WTC11 (cell line): ENCODE data around the gene TTLL10.

Experiments
- NR2C2 ChIP-seq: sonication (generic); formaldehyde crosslinking; IDR thresholded peaks from 2 replicates; pipeline ENCODE4 v1.8.0; 2022; ENCODE audit warnings: mild to moderate bottlenecking, missing genetic modification reagents
- ZNF416 ChIP-seq: fragments of 250-450 bp; sonication (Bioruptor Pico); IDR thresholded peaks from 2 replicates; pipeline ENCODE4 v1.9.0; 2021; ENCODE audit warnings: mild to moderate bottlenecking, inconsistent platforms
- TF ChIP-seq, protein P1 (sequence below): fragments of 200-600 bp; IDR thresholded peaks from 2 replicates; pipeline ENCODE4 v1.8.0; 2022; ENCODE audit warnings: antibody characterized with exemption
- TF ChIP-seq, protein P2 (sequence below): sonication (generic); formaldehyde crosslinking; IDR thresholded peaks from 2 replicates; pipeline ENCODE4 v1.8.1; 2022; ENCODE audit warnings: mild to moderate bottlenecking, moderate library complexity, missing genetic modification reagents
- TF ChIP-seq, protein P3 (sequence below): sonication (generic); formaldehyde crosslinking; IDR thresholded peaks from 2 replicates; pipeline ENCODE4 v1.8.1; 2022; ENCODE audit warnings: low read depth, missing genetic modification reagents, borderline replicate concordance
- TF ChIP-seq, protein P4 (sequence below): sonication (generic); formaldehyde crosslinking; IDR thresholded peaks from 2 replicates; pipeline ENCODE4 v1.8.0; 2022; ENCODE audit warnings: mild to moderate bottlenecking, missing genetic modification reagents

DNA sequence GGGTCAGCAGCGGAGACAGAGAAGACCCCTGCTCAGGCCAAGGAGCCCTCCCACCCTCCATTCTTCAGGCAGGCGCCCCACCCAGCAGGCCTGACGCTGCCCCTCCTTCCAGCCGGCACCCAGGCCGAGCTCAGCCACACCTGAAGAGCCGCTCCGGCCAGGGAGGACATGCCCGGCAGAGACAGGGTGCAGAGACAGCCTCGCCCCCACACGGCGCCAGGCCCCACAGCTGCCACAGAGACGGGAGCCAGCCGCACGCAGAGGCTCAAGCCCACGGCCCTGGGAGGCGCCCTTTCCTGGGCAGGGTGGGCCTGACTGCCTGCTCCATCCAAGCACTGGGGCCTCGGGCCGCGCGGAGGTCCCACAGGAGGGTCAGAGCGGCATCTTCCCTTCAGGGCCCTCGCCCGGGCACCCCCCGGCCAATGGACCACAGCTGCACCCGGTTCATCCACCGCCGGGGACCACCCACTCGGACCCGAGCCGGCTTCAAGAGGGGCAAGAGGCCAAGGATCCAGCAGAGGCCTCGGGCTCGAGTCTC is 5.2 kb downstream of the TTLL10 start:
- TF ChIP-seq, protein P1, sequence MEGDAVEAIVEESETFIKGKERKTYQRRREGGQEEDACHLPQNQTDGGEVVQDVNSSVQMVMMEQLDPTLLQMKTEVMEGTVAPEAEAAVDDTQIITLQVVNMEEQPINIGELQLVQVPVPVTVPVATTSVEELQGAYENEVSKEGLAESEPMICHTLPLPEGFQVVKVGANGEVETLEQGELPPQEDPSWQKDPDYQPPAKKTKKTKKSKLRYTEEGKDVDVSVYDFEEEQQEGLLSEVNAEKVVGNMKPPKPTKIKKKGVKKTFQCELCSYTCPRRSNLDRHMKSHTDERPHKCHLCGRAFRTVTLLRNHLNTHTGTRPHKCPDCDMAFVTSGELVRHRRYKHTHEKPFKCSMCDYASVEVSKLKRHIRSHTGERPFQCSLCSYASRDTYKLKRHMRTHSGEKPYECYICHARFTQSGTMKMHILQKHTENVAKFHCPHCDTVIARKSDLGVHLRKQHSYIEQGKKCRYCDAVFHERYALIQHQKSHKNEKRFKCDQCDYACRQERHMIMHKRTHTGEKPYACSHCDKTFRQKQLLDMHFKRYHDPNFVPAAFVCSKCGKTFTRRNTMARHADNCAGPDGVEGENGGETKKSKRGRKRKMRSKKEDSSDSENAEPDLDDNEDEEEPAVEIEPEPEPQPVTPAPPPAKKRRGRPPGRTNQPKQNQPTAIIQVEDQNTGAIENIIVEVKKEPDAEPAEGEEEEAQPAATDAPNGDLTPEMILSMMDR, result no peak
- TF ChIP-seq, protein P2, sequence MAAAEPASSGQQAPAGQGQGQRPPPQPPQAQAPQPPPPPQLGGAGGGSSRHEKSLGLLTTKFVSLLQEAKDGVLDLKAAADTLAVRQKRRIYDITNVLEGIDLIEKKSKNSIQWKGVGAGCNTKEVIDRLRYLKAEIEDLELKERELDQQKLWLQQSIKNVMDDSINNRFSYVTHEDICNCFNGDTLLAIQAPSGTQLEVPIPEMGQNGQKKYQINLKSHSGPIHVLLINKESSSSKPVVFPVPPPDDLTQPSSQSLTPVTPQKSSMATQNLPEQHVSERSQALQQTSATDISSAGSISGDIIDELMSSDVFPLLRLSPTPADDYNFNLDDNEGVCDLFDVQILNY (CRISPR knock-in tag), result no peak
- TF ChIP-seq ZNF416 (CRISPR knock-in tag), result no peak
- TF ChIP-seq, protein P3, sequence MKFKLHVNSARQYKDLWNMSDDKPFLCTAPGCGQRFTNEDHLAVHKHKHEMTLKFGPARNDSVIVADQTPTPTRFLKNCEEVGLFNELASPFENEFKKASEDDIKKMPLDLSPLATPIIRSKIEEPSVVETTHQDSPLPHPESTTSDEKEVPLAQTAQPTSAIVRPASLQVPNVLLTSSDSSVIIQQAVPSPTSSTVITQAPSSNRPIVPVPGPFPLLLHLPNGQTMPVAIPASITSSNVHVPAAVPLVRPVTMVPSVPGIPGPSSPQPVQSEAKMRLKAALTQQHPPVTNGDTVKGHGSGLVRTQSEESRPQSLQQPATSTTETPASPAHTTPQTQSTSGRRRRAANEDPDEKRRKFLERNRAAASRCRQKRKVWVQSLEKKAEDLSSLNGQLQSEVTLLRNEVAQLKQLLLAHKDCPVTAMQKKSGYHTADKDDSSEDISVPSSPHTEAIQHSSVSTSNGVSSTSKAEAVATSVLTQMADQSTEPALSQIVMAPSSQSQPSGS (CRISPR knock-in tag), result no peak
- TF ChIP-seq, protein P4, sequence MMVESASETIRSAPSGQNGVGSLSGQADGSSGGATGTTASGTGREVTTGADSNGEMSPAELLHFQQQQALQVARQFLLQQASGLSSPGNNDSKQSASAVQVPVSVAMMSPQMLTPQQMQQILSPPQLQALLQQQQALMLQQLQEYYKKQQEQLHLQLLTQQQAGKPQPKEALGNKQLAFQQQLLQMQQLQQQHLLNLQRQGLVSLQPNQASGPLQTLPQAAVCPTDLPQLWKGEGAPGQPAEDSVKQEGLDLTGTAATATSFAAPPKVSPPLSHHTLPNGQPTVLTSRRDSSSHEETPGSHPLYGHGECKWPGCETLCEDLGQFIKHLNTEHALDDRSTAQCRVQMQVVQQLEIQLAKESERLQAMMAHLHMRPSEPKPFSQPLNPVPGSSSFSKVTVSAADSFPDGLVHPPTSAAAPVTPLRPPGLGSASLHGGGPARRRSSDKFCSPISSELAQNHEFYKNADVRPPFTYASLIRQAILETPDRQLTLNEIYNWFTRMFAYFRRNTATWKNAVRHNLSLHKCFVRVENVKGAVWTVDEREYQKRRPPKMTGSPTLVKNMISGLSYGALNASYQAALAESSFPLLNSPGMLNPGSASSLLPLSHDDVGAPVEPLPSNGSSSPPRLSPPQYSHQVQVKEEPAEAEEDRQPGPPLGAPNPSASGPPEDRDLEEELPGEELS (CRISPR knock-in tag), result no peak
- no peak for TF ChIP-seq NR2C2 (CRISPR knock-in tag)
